Glomerular visceral epithelial cell (primary cell): ENCODE results near the gene GDF7.
"Not testable (repeated sequence)": the region's sequence is repeated elsewhere in the genome, so short reads cannot be mapped to it uniquely, and the experiment has no call there.

Experiments
- DNase-seq: peaks from one replicate; pipeline ENCODE4 v3.0.0-alpha.2; 2016; ENCODE audit errors: extremely low spot score

GDF7 gene

GRCh38 chr2:20698916-20699613, 32.1 kb downstream of the GDF7 start:
- DNase-seq, result no peak

- no peak for DNase-seq
Observed at GRCh38 chr2:20702563-20702962, 35.6 kb downstream of the GDF7 start.

DNA sequence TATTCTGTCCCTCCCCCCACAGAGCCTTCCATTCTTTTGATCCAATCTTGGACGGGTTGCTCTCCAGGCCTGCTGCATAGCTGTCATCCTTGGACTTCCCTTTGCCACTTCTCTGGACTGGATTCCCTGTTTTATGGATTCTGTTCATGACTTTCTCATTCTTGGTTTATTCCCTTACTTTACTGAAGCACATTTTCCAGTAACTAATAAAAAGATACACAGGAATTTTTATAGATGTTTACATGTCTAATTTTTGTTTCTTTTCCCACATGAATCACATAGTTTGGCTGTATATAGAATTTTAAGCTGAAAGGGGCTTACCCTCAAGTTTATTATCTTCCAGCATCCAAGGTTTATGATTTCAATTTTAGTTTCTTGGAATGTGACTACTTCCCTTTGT, 37.9 kb downstream of the GDF7 start:
- no peak for DNase-seq

DNA sequence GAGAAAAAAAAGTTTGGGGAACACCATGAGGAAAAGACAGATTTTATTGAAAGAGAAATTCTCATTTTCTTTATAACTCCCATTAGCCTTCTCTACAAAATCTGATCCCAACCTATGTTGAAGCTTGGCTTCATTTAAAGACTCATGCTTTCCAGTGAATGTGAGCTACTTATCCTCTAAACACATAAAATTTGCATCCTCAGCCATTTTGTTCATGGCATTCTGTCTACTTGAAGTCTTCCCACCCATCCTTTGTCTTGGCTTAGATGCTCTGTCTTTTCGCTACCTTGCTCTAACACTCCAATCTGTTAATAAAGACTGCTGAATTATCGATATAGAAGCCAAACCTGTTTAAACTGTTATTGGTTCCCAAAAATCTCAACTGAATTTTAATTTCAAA, 39.3 kb downstream of the GDF7 start:
- no peak for DNase-seq

DNA sequence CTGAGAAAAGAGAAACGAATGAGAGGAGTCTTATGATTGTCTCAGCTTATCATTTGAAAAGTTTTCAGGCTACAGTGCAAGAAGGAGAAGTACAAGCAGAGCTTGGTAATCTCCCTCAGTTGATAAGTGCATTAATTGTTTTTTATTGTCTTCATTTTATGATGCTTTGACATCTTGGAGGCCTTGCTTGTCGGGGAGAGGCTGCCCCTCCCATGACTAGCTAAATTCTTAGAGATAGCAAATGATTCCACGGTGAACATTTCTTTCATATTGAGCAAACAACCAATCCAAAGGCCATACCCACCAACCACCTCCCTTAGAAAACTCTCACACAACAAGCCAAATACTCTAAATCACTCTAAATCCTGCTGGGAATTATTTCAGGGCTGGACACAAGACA, 39.8 kb downstream of the GDF7 start:
- no peak for DNase-seq

- DNase-seq, result no peak
Observed at GRCh38 chr2:20707601-20708000, 40.7 kb downstream of the GDF7 start.

DNA sequence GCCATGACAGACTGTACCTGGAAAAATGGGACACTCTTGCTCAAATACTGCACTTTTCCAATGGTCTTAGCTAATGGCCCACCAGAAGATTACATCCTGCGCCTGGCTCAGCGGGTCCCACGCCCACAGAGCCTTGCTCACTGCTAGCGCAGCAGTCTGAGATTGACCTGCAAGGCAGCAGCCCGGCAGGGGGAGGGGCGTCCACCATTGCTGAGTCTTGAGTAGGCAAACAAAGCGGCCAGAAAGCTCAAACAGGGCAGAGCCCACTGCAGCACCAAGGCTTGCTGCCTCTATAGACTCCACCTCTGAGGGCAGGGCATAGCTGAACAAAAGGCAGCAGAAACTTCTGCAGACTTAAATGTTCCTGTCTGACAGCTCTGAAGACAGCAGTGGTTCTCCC, 44.7 kb downstream of the GDF7 start:
- not testable (repeated sequence) for DNase-seq

DNA sequence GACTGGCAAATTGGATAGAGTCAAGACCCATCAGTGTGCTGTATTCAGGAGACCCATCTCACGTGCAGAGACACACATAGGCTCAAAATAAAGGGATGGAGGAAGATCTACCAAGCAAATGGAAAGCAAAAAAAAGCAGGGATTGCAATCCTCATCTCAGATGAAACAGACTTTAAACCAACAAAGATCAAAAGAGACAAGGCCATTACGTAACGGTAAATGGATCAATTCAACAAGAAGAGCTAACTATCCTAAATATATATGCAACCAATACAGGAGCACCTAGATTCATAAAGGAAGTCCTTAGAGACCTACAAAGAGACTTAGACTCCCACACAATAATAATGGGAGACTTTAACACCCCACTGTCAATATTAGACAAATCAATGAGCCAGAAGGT, 46.6 kb downstream of the GDF7 start:
- not testable (repeated sequence) for DNase-seq

DNA sequence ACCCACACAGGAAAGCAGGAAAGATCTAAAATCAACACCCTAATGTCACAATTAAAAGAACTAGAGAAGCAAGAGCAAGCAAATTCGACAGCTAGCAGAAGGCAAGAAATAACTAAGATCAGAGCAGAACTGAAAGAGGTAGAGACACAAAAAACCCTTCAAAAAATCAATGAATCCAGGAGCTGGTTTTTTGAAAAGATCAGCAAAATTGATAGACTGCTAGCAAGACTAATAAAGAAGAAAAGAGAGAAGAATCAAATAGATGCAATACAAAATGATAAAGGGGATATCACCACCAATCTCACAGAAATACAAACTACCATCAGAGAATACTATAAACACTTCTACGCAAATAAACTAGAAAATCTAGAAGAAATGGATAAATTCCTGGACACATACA, 47.5 kb downstream of the GDF7 start:
- DNase-seq, result not testable (repeated sequence)

DNA sequence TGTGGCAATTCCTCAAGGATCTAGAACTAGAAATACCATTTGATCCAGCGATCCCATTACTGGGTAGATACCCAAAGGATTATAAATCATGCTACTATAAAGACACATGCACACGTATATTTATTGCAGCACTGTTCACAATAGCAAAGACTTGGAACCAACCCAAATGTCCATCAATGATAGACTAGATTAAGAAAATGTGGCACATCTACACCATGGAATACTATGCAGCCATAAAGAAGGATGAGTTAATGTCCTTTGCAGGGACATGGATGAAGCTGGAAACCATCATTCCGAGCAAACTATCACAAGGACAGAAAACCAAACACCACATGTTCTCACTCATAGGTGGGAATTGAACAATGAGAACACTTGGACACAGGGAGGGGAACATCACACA, 49.2 kb downstream of the GDF7 start:
- DNase-seq, result not testable (repeated sequence)

DNA sequence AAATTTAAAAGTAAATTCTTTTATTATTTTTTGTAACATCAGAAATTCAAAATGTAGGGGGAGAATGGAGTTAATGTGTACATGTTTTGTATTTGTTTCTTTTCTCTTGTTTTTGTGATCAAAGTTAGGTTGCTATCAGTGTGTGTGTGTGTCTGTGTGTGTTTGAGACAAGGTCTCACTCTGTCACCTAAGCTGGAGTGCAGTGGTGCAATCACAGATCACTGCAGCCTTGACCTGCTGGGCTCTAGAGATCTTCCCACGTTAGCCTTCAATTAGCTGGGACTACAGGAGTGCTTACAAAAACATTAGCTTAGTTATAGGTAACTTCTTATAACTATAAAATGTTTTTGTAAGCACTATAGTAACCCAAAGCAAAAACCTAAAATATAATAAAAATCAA, 50.7 kb downstream of the GDF7 start:
- no peak for DNase-seq

GRCh38 chr2:20722592-20723240, 55.8 kb downstream of the GDF7 start:
- no peak for DNase-seq

GRCh38 chr2:20723543-20723942, 56.6 kb downstream of the GDF7 start:
- no peak for DNase-seq

DNA sequence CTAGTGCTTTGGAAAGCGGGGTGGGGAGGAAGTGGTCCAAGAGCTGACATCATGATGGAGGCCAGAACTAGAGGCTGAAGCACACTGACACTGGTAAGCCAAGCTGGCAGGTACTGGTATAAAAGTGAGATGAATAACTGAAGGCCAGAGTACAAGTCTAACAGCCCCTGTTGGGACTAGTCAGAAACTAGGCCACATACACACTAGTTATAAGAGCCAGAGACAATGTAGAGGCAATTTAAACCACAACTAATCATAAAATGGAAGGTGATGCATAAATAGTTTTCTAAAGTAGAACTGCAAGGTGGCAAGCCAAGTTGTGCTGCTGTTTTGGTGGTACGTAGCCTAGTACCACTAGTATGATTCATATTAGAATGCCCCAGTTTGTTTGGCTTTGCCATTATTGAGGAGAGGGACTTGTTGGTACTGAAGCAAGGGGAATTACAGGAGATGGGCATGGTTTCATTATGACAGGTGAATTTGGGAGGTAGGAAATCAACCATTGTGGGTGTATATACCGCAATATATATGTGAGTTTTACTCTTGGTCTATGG, 57.6 kb downstream of the GDF7 start:
- no peak for DNase-seq

- no peak for DNase-seq
Observed at GRCh38 chr2:20725782-20726181, 58.8 kb downstream of the GDF7 start.

- no peak for DNase-seq
Observed at GRCh38 chr2:20726913-20727312, 60.0 kb downstream of the GDF7 start.

- DNase-seq, result peak; percentile 35
Observed at GRCh38 chr2:20728114-20728758, 61.3 kb downstream of the GDF7 start.
